ENCODE data around the gene ZNF524. TPM values are rescaled to one million over a fixed set of nuclear protein-coding genes. Genes with fewer than 3 reads are reported as not detected.

Gene ZNF524
- total RNA-seq, 1 experiment from 2014 or later = 14.7 TPM

DNA sequence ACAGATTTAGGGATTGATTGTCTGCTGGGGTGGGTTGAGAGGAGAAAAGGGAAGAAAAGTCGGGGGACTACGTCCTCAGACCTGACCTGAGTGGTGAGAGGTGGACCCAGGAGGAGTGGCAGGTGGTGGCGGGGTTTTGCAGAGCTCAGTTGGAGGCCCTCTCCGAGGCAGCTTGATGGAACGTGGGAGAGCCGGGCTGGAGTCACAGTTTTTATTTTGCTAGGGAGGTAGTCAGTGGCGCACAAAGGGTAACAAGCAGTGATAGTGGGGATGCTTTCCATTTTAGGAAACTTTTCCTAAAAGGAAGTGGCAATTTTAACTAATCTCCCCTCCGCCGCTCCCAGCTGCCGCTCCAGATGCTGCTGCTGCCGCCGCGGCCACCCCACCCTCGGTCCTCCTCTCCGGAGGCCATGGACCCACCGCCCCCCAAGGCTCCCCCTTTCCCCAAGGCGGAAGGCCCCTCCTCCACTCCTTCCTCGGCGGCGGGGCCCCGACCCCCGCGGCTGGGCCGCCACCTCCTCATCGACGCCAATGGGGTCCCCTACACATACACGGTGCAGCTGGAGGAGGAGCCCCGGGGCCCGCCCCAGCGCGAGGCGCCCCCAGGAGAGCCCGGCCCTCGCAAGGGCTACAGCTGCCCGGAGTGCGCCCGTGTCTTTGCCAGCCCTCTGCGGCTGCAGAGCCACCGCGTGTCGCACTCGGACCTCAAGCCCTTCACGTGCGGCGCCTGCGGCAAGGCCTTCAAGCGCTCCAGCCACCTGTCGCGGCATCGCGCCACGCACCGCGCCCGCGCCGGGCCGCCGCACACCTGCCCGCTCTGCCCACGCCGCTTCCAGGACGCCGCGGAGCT, 42.3 kb downstream of the ZNF524 start:
- DNase-seq (ENCODE audit: low read depth) = peak; percentile 38

DNA sequence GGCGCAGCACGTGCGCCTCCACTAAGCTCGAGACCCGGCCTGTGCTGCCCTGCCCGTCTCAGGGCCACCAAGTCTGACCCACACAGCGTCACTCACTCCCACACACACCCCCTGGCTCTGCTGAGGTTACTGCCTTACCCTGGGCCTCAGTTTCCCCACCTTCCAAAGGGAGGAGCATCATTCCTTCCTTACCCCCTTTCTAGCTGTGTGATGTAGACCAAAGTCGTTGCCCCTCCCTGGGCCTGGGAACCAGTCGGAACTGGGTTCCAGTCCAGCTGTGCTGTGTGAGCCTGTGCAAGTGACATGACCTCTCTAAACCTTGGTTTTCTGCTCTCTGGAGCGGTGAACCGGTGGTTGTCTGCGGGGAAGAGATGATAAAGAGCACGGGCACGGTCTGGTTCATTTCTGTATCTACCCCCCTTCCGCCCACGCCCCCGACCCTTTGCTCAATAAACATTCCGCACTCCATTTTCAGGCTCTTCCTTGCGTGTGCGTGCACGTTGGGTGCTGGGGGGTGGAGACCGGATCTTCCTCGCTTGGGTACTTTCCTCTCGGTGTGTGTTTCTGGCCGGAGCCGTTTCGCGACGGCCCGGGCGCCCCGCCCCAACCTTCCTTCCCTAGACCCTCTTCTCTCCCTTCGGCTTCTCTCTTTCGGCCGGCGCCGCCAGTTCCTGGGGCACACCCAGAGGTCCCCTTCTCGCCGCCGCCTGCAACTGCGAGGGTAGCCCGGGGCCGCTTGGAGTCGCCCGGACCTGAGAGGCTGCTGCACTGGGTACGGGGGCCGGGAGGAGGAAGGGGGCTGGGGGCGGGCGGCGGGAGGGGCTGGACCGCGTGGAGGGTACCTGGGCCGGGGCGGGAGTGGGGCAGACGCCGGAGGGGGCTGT, 43.2 kb downstream of the ZNF524 start, which contains the start of gene ZNF581:
TSS of gene ZNF581 (plus strand) at position 647 of the 884 bp plus-strand sequence. CDS start 923 bp downstream, outside the sequence.
- DNase-seq (ENCODE audit: low read depth) = peak; percentile 68

DNA sequence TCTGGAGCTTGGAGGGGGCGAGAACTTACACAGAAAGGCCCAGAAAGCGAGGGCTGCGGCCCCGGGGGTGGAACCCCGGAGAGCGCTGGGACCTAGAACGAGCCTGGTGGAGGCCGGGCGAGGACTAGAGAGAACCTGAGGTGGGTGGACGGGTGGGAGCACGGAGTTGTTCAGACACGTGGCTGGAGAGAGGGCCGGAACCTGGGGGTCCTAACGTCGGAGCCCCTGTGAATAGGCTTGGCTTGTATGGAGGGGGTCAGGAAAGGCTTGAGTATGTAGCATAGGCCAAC, 43.7 kb downstream of the ZNF524 start:
- DNase-seq (ENCODE audit: low read depth) = no peak

DNA sequence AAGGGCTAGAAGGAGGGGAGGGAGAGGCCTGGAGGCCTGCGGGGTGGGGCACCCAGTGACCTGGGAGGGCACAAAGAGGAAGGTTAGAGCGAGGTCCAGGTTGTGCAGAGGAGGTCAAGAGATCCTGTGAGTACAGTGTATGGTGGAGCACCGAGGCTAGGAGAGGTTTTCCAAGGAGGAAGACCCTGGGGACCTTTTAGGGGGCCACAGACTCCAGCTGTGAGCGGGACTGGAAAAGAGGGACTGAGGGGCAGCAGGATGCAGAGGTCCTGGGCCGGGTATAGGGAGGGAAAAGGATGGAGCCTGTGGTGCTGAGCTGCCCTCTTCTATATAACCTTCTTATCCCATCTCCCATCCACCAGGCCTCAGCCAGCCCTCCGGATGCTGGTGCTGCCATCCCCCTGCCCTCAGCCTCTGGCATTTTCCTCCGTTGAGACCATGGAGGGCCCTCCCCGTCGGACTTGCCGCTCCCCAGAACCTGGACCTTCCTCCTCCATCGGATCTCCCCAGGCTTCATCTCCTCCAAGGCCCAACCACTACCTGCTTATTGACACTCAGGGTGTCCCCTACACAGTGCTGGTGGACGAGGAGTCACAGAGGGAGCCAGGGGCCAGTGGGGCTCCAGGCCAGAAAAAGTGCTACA, 44.2 kb downstream of the ZNF524 start:
- no peak for DNase-seq (ENCODE audit: low read depth)

DNA sequence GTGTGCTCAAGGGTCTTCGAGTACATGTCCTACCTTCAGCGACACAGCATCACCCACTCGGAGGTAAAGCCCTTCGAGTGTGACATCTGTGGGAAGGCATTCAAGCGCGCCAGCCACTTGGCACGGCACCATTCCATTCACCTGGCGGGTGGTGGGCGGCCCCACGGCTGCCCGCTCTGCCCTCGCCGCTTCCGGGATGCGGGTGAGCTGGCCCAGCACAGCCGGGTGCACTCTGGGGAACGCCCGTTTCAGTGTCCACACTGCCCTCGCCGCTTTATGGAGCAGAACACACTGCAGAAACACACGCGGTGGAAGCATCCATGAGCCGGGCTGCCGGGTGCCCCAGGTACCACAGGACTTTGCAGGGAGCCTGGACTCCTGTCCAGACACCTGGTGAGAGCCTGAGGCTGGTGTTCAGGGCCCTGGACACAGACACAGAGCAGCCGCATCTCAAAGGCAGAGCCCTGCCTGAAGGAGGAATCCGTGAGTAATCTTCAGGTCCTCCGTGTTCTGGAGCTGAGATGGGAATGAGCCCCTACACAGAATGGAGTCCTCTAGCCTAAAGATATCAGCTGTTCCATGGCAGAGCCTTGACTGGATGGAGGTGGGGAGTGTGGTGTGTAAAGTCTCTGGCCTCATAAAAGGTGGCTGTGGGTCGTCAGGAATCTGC, 44.9 kb downstream of the ZNF524 start:
- no peak for DNase-seq (ENCODE audit: low read depth)

DNA sequence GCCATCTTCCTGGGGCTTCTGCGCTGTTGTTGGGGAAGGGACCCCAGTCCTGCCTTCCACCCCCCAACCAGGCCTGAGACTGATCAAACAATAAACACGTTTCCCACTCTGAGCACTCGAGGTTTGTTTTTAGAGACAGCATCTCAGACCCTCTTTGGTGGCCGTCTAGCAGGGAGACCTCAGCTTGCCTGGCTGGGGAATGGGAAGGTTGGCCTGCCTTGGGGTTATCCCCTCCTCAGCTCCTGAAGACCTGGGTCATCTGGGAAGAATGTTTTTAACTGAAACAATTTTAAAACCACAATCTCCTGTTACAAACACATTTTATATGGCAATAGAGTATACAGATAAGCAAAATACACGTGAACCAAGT, 45.4 kb downstream of the ZNF524 start:
- no peak for DNase-seq (ENCODE audit: low read depth)

DNA sequence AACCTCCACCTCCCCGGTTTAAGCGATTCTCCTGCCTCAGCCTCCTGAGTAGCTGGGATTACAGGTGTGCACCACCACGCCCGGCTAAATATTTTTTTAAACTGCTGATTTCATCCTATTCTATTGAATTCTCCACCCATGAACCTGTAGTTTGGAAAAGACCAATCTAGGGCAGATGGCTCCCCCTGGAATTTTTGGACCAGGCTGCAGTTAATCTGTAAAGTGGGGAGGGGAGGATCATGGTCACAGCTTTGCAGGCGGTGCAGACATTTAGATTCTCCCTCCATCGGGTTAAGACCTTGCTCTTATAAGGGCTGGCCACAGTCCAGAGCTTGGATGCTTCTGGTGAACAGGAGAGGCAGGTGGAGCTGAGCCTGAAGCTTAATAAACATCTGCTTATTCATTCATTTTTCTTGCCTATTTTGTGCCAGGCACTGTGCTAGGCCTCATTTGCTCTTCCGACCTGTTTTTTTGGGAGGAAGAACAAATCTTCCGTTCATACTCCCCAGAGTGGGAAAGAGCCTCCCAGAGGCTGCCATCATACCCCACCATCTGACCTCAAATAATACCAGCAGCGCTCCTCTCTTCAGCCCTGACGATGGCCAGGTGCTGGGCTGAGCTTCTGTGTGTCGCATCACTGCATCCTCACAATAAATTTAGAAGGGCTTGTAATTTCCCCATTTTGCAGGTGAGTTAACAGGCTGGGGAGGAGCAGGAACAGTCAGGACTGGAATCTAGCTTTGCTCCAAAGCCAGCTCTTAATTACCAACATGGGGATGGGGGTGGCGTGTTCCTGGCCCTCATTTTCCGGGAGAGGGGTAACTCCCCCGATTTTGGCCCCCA, 47.0 kb downstream of the ZNF524 start:
- no peak for DNase-seq (ENCODE audit: low read depth)

DNA sequence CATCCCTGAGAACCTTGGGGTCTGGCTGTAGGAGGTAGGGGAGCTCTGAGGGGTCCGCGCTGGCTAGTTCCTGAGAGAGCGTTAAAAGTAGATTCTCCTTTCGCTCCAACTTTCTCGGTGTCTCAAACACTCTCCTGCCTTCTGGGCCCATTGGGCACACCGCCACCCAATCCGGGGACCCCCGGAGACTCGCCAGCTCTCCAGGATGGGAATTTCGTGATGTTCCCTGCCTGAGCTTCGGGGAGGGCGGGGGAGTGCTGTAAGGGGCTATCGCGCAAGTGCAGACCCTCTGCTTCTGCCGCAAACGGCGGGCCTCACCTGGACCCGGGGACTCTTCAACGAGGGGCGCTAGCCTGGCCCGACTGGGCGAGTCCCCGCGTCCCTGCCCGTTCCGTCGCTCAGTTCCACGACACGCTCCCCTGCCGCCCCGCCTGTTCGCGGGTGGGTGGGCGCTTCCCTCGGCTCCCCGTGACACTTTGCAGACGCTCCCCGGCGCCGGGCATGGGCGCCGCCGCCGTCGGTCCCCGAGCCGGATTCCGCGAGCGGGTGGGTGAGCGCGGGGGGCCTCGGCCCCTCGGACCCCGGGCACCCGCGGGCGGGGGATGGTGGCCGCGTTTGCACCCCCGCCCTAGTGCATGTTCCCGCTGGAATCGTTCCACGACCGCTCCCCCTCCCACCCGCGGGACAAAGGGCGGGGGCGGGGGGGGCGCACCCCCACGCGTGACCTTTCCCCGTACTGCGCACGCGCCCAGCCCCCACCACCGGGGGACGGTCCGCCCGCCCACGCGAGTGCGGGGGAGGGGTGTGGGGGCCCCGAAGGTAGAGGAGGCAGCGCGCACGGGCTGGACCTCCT, 47.9 kb downstream of the ZNF524 start, which contains the start of gene CCDC106:
TSS of gene CCDC106 (plus strand) at position 481 of the 853 bp plus-strand sequence. CDS start 835 bp downstream, outside the sequence.
- DNase-seq (ENCODE audit: low read depth) = peak; percentile 31

DNA sequence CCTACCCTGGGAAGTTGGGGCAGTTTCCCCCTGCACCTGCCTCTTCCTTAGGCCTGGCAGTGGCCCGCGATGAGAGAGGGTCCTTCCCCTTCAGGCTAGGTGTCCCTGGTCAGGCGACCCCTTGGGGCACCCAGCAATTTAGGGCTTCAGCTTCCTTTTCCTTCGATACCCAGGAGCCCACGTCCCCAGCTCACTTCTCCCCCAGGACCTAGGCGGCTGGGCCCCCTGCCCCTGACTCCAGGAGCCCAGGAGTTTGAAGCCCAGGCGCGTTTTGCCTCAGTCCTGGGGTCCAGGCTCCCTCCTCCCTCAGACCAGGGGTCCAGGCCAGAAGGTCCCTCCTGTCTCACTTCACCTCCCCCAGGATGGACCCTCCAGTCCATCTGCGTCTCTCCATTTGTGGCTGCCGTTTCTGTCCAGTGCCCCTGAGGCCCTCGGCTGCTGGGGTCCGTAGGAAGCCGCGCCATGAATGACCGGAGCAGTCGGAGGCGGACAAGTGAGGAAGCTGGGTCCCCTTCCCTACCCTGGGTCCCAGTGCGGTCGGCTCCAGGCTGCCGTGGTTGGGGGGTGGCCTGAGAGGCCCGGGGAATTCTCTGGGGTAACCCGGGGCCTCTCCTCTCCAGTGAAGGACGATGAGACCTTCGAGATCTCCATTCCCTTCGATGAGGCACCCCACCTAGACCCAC, 48.6 kb downstream of the ZNF524 start:
- DNase-seq (ENCODE audit: low read depth) = no peak

DNA sequence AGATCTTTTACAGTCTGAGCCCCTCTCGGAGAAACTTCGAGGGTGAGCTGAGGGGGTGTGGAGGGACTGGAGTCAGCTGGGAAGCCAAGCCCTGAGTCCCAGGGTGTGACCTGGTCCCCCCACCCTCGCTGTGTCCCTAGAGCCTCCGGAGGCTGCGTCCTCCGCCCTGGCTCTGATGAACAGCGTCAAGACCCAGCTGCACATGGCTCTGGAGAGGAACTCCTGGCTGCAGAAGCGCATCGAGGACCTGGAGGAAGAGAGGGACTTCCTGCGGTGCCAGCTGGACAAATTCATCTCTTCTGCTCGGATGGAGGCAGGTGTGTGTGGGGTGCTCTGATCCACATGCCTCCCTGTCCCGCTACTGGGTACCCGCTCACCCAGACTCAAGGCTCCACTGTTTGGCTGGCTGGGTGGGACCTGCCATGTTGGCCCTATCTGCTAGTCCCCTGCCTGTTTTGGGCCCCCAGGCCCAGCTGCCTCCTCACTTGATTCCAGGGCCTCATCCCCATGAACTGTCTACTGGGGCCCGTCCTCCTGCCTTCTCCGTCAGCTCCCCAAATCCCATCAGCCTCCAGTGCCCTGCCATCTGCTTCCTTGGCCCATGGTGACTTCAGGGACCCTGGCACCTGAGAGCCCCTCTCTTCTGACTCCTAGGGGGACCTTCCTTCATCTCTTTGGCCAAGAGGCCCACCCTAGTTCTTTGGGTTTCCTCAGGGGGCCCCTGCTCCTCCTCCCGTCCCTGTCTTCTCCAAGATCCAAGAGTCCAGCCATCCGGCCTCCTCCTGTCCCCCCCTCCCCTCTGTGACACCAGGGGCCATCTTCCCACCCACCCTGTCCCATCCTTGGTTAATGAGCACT, 49.4 kb downstream of the ZNF524 start:
- DNase-seq (ENCODE audit: low read depth) = no peak

DNA sequence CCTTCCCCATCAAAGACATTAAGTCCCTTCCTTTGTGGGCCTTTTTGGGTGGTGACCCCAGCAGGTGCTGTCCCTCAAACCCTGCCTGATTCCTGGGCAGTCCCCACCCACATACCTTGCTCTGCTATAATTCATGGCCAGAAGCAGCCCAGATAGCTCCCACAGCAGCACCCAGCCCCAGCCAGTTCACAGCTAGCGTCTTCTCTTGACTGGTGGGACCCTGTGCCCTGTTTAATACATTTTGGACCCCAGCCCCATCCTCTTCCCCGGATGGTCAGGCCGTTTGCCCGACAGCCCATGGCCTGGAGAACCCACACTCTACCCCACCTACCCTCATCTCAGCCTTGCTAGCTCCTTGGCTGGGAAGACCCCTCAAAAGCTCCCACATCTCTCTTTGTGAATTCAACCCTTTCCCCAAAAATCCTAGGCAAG, 50.1 kb downstream of the ZNF524 start:
- no peak for DNase-seq (ENCODE audit: low read depth)

DNA sequence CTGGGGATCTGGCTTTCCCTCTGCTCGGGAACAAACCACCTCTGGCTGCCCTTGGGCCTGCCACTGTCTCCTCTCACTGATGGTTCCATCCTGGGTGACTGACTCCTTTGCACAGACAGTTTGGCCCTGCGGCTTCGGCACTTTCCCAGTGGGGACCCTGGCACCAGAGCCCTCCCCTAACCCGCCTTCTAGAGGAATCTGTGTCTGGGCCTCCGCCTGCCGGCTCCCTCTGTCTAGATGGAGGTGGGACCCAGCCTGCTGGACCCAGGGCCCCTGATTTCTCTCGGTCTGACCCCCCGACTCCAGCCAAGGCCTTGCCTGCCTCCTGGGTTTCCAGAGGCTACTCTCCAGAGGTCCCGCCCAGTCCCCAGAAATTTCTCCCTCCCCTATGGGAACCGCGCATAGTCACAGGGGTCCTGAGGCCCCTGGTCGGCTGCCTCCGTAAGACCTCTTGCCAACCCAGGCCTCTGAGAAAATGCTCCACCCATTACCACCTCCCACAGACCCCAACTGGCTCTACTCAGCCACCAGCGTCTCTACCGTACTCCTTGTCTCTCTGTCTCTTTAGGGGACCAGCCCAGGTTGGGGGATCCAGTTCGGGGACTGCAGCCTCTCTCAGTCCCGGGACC, 50.6 kb downstream of the ZNF524 start:
- DNase-seq (ENCODE audit: low read depth) = no peak

DNA sequence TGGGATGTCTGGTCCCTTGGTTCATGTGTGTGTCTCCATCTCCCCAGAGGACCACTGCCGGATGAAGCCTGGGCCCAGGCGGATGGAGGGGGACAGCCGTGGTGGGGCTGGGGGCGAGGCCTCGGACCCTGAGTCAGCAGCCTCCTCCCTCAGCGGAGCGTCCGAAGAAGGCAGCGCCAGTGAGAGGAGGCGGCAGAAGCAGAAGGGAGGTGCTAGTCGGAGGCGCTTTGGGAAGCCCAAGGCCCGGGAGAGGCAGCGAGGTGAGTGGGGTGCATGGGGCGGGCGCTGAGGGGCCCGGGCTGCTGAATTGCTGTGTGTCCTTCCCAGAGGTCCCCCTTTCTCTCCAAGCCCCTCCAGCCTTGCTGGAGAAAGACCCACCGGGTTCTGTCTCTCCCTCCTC, 51.1 kb downstream of the ZNF524 start:
- DNase-seq (ENCODE audit: low read depth) = no peak

DNA sequence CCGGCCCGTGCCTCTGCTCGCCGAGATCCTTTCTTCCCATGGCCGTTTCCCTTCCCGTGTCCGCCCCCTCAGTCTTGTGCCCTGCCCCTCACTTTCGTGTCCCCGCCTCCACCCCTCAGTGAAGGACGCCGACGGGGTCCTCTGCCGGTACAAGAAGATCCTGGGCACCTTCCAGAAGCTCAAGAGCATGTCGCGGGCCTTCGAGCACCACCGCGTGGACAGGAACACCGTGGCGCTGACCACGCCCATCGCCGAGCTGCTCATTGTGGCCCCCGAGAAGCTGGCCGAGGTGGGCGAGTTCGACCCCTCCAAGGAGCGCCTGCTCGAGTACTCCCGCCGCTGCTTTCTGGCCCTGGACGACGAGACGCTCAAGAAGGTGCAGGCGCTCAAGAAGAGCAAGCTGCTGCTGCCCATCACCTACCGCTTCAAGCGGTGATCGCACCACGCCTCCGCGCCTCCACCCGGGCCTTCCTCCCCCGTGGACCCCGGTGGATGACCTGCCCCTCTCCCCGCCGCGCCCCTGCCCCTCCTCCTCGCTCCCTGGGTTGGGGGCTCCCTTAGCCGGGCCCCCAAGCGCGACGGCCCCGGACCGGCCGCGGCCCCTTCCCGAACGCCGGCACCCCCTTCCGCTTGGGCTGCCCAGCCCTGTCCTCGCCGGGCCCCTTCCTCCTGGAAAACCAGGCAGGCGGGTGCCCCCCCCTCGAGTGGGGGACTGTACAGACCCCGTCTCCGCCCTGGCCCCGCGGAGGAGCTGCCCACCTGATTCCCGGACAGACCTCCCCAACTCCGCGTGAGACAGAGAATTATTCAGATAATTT, 52.4 kb downstream of the ZNF524 start:
- DNase-seq (ENCODE audit: low read depth) = no peak
